H1 (cell line): ENCODE results near the gene CNOT2. TPM values are rescaled to one million over a fixed set of nuclear protein-coding genes. Genes with fewer than 3 reads are reported as not detected.

Source experiments
- CTCF ChIA-PET: fragments of 300-600 bp; sonication (Branson Sonifier 250); formaldehyde crosslinking; loops from one replicate; lab custom pipeline; 2021; ENCODE audit not compliant: partially characterized antibody; lab: Charles Lee
- POLR2A ChIA-PET: fragments of 300-600 bp; sonication (Branson Sonifier 250); formaldehyde crosslinking; loops from one replicate; lab custom pipeline; 2021; ENCODE audit warnings: inconsistent platforms; ENCODE audit not compliant: partially characterized antibody; lab: Charles Lee
- DNase-seq, 2 experiments: peaks; one replicate each; pipeline versions ENCODE4 v3.0.0 to v3.0.0-alpha.2; 2010 to 2022; ENCODE audit warnings: low spot score in 2 of 2, low read depth in 1 of 2, mixed read lengths in 1 of 2
- FAIRE-seq: peaks from 2 replicates; lab custom pipeline; 2011; peaks lifted over from hg19 to GRCh38; lab: Jason Lieb, UNC
- H2AFZ ChIP-seq: 2 replicates; pipeline ENCODE4 v1.8.1; 2012; ENCODE audit warnings: low read length, inconsistent platforms
- H2AK5ac ChIP-seq: 2 replicates; pipeline ENCODE4 v1.6.1; 2013; ENCODE audit warnings: low read depth, low read length
- H2BK120ac ChIP-seq: replicated peaks from 2 replicates; pipeline ENCODE3; 2013; ENCODE audit warnings: low read depth, low read length, inconsistent platforms
- H2BK12ac ChIP-seq: 2 replicates; pipeline ENCODE4 v1.6.1; 2013; ENCODE audit warnings: low read depth, low read length
- H2BK15ac ChIP-seq: 2 replicates; pipeline ENCODE4 v1.6.1; 2013; ENCODE audit warnings: low read length
- H2BK20ac ChIP-seq: 2 replicates; pipeline ENCODE4 v1.6.1; 2013; ENCODE audit warnings: low read length
- H2BK5ac ChIP-seq: 2 replicates; pipeline ENCODE4 v1.6.1; 2013; ENCODE audit warnings: low read depth, low read length
- H3K14ac ChIP-seq: 2 replicates; pipeline ENCODE4 v1.6.1; 2013; ENCODE audit warnings: inconsistent platforms; ENCODE audit not compliant: insufficient read length
- H3K18ac ChIP-seq: 2 replicates; pipeline ENCODE4 v1.6.1; 2013; ENCODE audit warnings: low read length; ENCODE audit errors: extremely low read depth
- H3K23ac ChIP-seq: 2 replicates; pipeline ENCODE4 v1.6.1; 2013; ENCODE audit warnings: inconsistent platforms; ENCODE audit not compliant: insufficient read length
- H3K23me2 ChIP-seq: 2 replicates; pipeline ENCODE4 v1.6.1; 2013; ENCODE audit warnings: low read depth, low read length
- H3K27ac ChIP-seq: 2 replicates; pipeline ENCODE4 v1.6.1; 2011; ENCODE audit warnings: low read depth, low read length, inconsistent platforms
- H3K27me3 ChIP-seq, 4 experiments: replicated peaks in 1 of 4; 1 replicate in 1 of 4; 2 replicates in 3 of 4; pipeline versions ENCODE4 v1.6.1 to v1.8.1; 2011 to 2013; ENCODE audit warnings: low read length in 3 of 4, mild to moderate bottlenecking in 3 of 4, inconsistent platforms in 2 of 4, mixed read lengths in 2 of 4, moderate library complexity in 1 of 4; ENCODE audit not compliant: control insufficient read depth in 3 of 4, insufficient read depth in 3 of 4; ENCODE audit errors: extremely low read depth in 1 of 4
- H3K36me3 ChIP-seq, 4 experiments: 2 replicates each; pipeline versions ENCODE4 v1.6.1 to v1.8.1; 2011 to 2013; ENCODE audit warnings: mild to moderate bottlenecking in 4 of 4, low read length in 3 of 4, moderate library complexity in 2 of 4, control low read depth in 1 of 4, inconsistent platforms in 1 of 4; ENCODE audit not compliant: insufficient read depth in 4 of 4, control insufficient read depth in 2 of 4
- H3K4ac ChIP-seq: replicated peaks from 2 replicates; pipeline ENCODE3; 2013; ENCODE audit warnings: low read length, low read depth, mixed read lengths, inconsistent platforms; ENCODE audit not compliant: insufficient read length
- H3K4me1 ChIP-seq, 4 experiments: replicated peaks in 1 of 4; 1 replicate in 1 of 4; 2 replicates in 3 of 4; pipeline versions ENCODE4 v1.6.1 to v1.8.1; 2011 to 2013; ENCODE audit warnings: low read length in 3 of 4, inconsistent platforms in 2 of 4, mixed read lengths in 1 of 4; ENCODE audit not compliant: insufficient read depth in 4 of 4, control insufficient read depth in 3 of 4
- H3K4me2 ChIP-seq, 2 experiments: 2 replicates each; pipeline versions ENCODE4 v1.6.1 to v1.8.1; 2011 to 2013; ENCODE audit warnings: low read depth in 2 of 2, low read length in 2 of 2, control low read depth in 1 of 2, inconsistent platforms in 1 of 2, mild to moderate bottlenecking in 1 of 2; ENCODE audit not compliant: insufficient read depth in 1 of 2
- H3K4me3 ChIP-seq, 4 experiments: fragments of 200-600, 300-600 bp in 1 of 4; sonication (generic), shearing (Covaris generic), sonication (Bioruptor Twin) in 1 of 4; 2 replicates each; pipeline versions ENCODE4 v1.5.1 to v1.8.1; 2011 to 2016; ENCODE audit warnings: low read length in 4 of 4, low read depth in 3 of 4, control low read depth in 2 of 4, inconsistent platforms in 2 of 4, mild to moderate bottlenecking in 2 of 4, mixed read lengths in 1 of 4, moderate library complexity in 1 of 4; ENCODE audit not compliant: insufficient read depth in 2 of 4; ENCODE audit errors: extremely low read depth in 1 of 4
- H3K56ac ChIP-seq: replicated peaks from 2 replicates; pipeline ENCODE3; 2013; ENCODE audit warnings: low read depth, mild to moderate bottlenecking, mixed read lengths, low read length, inconsistent platforms; ENCODE audit not compliant: insufficient read length
- H3K79me1 ChIP-seq: 2 replicates; pipeline ENCODE4 v1.6.1; 2013; ENCODE audit warnings: low read depth, low read length, control low read depth
- H3K79me2 ChIP-seq, 2 experiments: 2 replicates each; pipeline versions ENCODE4 v1.6.1 to v1.8.1; 2012 to 2013; ENCODE audit warnings: low read length in 2 of 2, mild to moderate bottlenecking in 2 of 2, inconsistent platforms in 1 of 2; ENCODE audit not compliant: insufficient read depth in 2 of 2, control insufficient read depth in 1 of 2
- H3K9ac ChIP-seq, 4 experiments: replicated peaks in 1 of 4; 1 replicate in 1 of 4; 2 replicates in 3 of 4; pipeline versions ENCODE4 v1.6.1 to v1.8.1; 2011 to 2013; ENCODE audit warnings: low read depth in 3 of 4, low read length in 3 of 4, control low read depth in 2 of 4, mild to moderate bottlenecking in 2 of 4, moderate library complexity in 2 of 4, inconsistent platforms in 1 of 4; ENCODE audit errors: extremely low read depth in 1 of 4
- H3K9me3 ChIP-seq, 2 experiments: 2 replicates each; pipeline versions ENCODE4 v1.6.1 to v1.8.1; 2012 to 2013; ENCODE audit warnings: mild to moderate bottlenecking in 2 of 2, moderate library complexity in 2 of 2, control low read depth in 1 of 2, inconsistent platforms in 1 of 2, low read depth in 1 of 2, low read length in 1 of 2, mixed read lengths in 1 of 2; ENCODE audit not compliant: insufficient read depth in 2 of 2
- H4K20me1 ChIP-seq, 2 experiments: replicated peaks in 1 of 2; 2 replicates each; pipeline versions ENCODE3 to v1.8.1; 2011 to 2013; ENCODE audit warnings: inconsistent platforms in 2 of 2, low read length in 2 of 2, mild to moderate bottlenecking in 1 of 2; ENCODE audit not compliant: insufficient read depth in 2 of 2, control insufficient read depth in 1 of 2
- H4K5ac ChIP-seq: 2 replicates; pipeline ENCODE4 v1.6.1; 2013; ENCODE audit warnings: low read length, low read depth, mixed read lengths, inconsistent platforms; ENCODE audit not compliant: insufficient read length
- H4K8ac ChIP-seq: 2 replicates; pipeline ENCODE4 v1.8.0; 2013; ENCODE audit warnings: mild to moderate bottlenecking, moderate library complexity, low read length, inconsistent platforms; ENCODE audit not compliant: insufficient read depth; ENCODE audit errors: extremely low read depth
- H4K91ac ChIP-seq: replicated peaks from 2 replicates; pipeline ENCODE3; 2013; ENCODE audit warnings: low read length, mixed read lengths, inconsistent platforms; ENCODE audit not compliant: insufficient read length
- BCL11A ChIP-seq, 2 experiments: IDR thresholded peaks; one replicate each; pipeline ENCODE4 v1.6.1; 2011; ENCODE audit warnings: low read depth in 2 of 2, low read length in 2 of 2, mild to moderate bottlenecking in 2 of 2
- CHD1 ChIP-seq: IDR thresholded peaks from 2 replicates; pipeline ENCODE4 v1.6.1; 2012; ENCODE audit warnings: low read depth, low read length, improper control_type of control experiment
- CREB1 ChIP-seq: IDR thresholded peaks from 2 replicates; pipeline ENCODE4 v1.6.1; 2012; ENCODE audit warnings: inconsistent platforms
- CTBP2 ChIP-seq: IDR thresholded peaks from 2 replicates; pipeline ENCODE4 v1.7.0; 2011; ENCODE audit warnings: borderline replicate concordance, mild to moderate bottlenecking, moderate library complexity, mixed read lengths, low read length; ENCODE audit not compliant: insufficient read depth, insufficient read length
- NANOG ChIP-seq: IDR thresholded peaks from 2 replicates; pipeline ENCODE4 v1.6.1; 2011; ENCODE audit warnings: low read length, low read depth, mild to moderate bottlenecking, inconsistent platforms; ENCODE audit not compliant: insufficient read depth, poor library complexity, severe bottlenecking
- PHF8 ChIP-seq: fragments of 200-600 bp; sonication (generic); conservative IDR thresholded peaks from 2 replicates; pipeline ENCODE4 v1.7.1; 2012; ENCODE audit warnings: low read depth, mild to moderate bottlenecking, inconsistent platforms, low read length, moderate library complexity
- POLR2AphosphoS5 ChIP-seq: IDR thresholded peaks from 2 replicates; pipeline ENCODE4 v1.6.1; 2011; ENCODE audit warnings: low read depth, low read length
- SAP30 ChIP-seq: fragments of 300-600 bp; sonication (generic); IDR thresholded peaks from 2 replicates; pipeline ENCODE4 v1.7.1; 2012; ENCODE audit warnings: low read length, moderate library complexity, mild to moderate bottlenecking, inconsistent platforms; ENCODE audit not compliant: insufficient read depth, insufficient replicate concordance
- TAF7 ChIP-seq: optimal IDR thresholded peaks from 2 replicates; pipeline ENCODE3; 2011; ENCODE audit warnings: low read depth, mild to moderate bottlenecking, inconsistent platforms, low read length, moderate library complexity, borderline replicate concordance
- WGBS, 2 experiments: shearing (Covaris generic) in 1 of 2; methylation state at CpG; one replicate each; pipeline versions ENCODE4 v1.1.6 to v1.1.7; 2013 to 2015; ENCODE audit warnings: low lambda C conversion rate in 2 of 2, mixed read lengths in 2 of 2, inconsistent platforms in 1 of 2, low coverage in 1 of 2, missing lambda C conversion rate in 1 of 2; ENCODE audit not compliant: insufficient replicate concordance in 2 of 2, insufficient coverage in 1 of 2, insufficient read length in 1 of 2; ENCODE audit errors: extremely low coverage in 1 of 2, missing lambda C conversion rate in 1 of 2; 5-methylcytosine and 5-hydroxymethylcytosine counted together
- polyA plus RNA-seq, 7 experiments: library from polyadenylated mRNA; depleted of rRNA in 3 of 7; stranded (reverse) in 5 of 7; unstranded in 2 of 7; fragments of >200 nt in 5 of 7; fragments of 200-250 nt in 2 of 7; gene quantifications; 1 replicate in 5 of 7; 2 replicates in 1 of 7; 4 replicates in 1 of 7; pipeline versions ENCODE4 v1.2.1 to v1.2.3, GENCODE V29; 2011 to 2013; ENCODE audit warnings: missing spikeins in 2 of 7, mixed read lengths in 2 of 7
- total RNA-seq: library from RNA; stranded (reverse); fragmentation: NEBNext Ultra II Directional; extraction: Animal tissue kit (Norgen Biotek cat#: 25700); gene quantifications from 2 replicates; pipeline ENCODE4 v1.2.1, GENCODE V29; 2021

Gene CNOT2
- total and polyA plus RNA-seq, 2 of the 8 experiments (the other 6 are each of a cell fraction or from before 2014, with no cell fraction given): 61.2 to 64.8 TPM

- POLR2A ChIA-PET: no interaction called here
- no peak overlapping the region for H3K23ac ChIP-seq
- no peak overlapping the region for H4K5ac ChIP-seq
- H3K14ac ChIP-seq: no peak overlapping the region
- H3K27ac ChIP-seq: no peak overlapping the region
- no peaks in the 10 kb centered on the region for H3K27me3 ChIP-seq
- no peak overlapping the region for H3K9ac ChIP-seq
- peaks cover 2 to 3% of the 10 kb centered on the region in 2 experiments for H4K20me1 ChIP-seq
- TF ChIP-seq CHD1 (no peak), NANOG (no peak), BCL11A (IDR thresholded peaks at IDR 0.05; ENCODE audit: low read depth in 2 of 2, low read length in 2 of 2) (no peak), CTBP2 (no peak), PHF8 (no peak), TAF7 (no peak), SAP30 (no peak), POLR2AphosphoS5 (no peak), CREB1 (no peak)
- TF ChIP-seq, all 59 proteins: peak for 0
- CTCF ChIA-PET: interaction anchor here (1.1 kb wide), 1 partner anchor 18 kb away, joined by 3 read pairs; no protein-coding TSS in a partner anchor
- no peak overlapping the region for H3K4ac ChIP-seq
- H3K4me1 ChIP-seq: peaks cover 0 to 7% (median 0%) of the 10 kb centered on the region in 4 experiments; a peak in 1 of 7 replicates
- H3K9me3 ChIP-seq: no peaks in the 10 kb centered on the region
- H3K79me1 ChIP-seq: no peaks in the 10 kb centered on the region; the same call in 1 of the 2 replicates
- no peak overlapping the region for H2BK120ac ChIP-seq
- 83% methylated on average over 1 of the region's 1 CpG; no CpG with 5 or more reads in 1 of the 2 experiments for WGBS, 2 experiments
- H3K18ac ChIP-seq: no peak overlapping the region
- no peak overlapping the region for H3K4me2 ChIP-seq
- peaks cover 3 to 100% of the 10 kb centered on the region in 2 experiments; a peak in 3 of 4 replicates for H3K79me2 ChIP-seq
- no peak overlapping the region for H2AFZ ChIP-seq
- no peak overlapping the region for H2BK5ac ChIP-seq
- no peak for FAIRE-seq
- no peaks in the 10 kb centered on the region for H3K23me2 ChIP-seq
- no peak overlapping the region for H3K4me3 ChIP-seq
- H2BK20ac ChIP-seq: no peak overlapping the region
- no peak overlapping the region for H2BK15ac ChIP-seq
- H3K56ac ChIP-seq: no peak overlapping the region
- H2AK5ac ChIP-seq: no peak overlapping the region
- H4K91ac ChIP-seq: no peak overlapping the region
- no peak overlapping the region for H2BK12ac ChIP-seq
- no peaks in the 10 kb centered on the region; a peak in 1 of 8 replicates for H3K36me3 ChIP-seq
- no peak overlapping the region for H4K8ac ChIP-seq
- DNase-seq: no peak
These were observed 26.9 kb downstream of the CNOT2 start for GRCh38 chr12:70270108-70270507.
